ENCODE results near the gene VSIG1. TPM values are rescaled to one million over a fixed set of nuclear protein-coding genes. Genes with fewer than 3 reads are reported as not detected.

Gene VSIG1
- total and polyA plus RNA-seq, 2 of the 4 experiments (the other 2 are of a cell fraction) = not detected

- Histone ChIP-seq H3K27me3 (ENCODE audit: control insufficient read depth, insufficient read depth, low read length) (no peaks in the 10 kb centered on the region; the same call in 1 of the 2 replicates), H4K20me1 (ENCODE audit: insufficient read depth, low read length) (no peaks in the 10 kb centered on the region), H3K9me3 (ENCODE audit: control insufficient read depth, insufficient read depth, low read length) (no peaks in the 10 kb centered on the region), H3K23ac (ENCODE audit: low read depth, low read length) (no peak overlapping the region), H4K91ac (ENCODE audit: insufficient read depth, low read depth, low read length) (no peak overlapping the region), H3K4me2 (ENCODE audit: low read depth, low read length) (peak overlapping the region; percentile 78), H2AK9ac (replicated peaks; ENCODE audit: low read depth, low read length, poor library complexity) (no peak overlapping the region), H3K27ac (ENCODE audit: insufficient read depth, low read length) (peak overlapping the region; percentile 11; the same call in 1 of the 2 replicates), H2BK15ac (ENCODE audit: low read depth, low read length) (no peak overlapping the region), H3K56ac (ENCODE audit: extremely low read depth, insufficient read depth, low read length) (no peak overlapping the region), H2BK120ac (ENCODE audit: low read depth, low read length) (peak overlapping the region; percentile 33; the same call in 1 of the 2 replicates), H3K9ac (ENCODE audit: low read depth, low read length) (peak overlapping the region; percentile 60), H4K5ac (ENCODE audit: low read depth, low read length) (no peak overlapping the region), H3K4me1 (ENCODE audit: control insufficient read depth, insufficient read depth, low read length) (no peaks in the 10 kb centered on the region), H3K14ac (replicated peaks; ENCODE audit: low read depth, low read length) (no peak overlapping the region), H3K36me3 (ENCODE audit: control insufficient read depth, insufficient read depth, low read length) (peaks cover 3% of the 10 kb centered on the region), H3K79me1 (ENCODE audit: low read depth in 1 of 2, low read length in 2 of 2) (peaks cover 0 to 10% of the 10 kb centered on the region in 2 experiments; a peak in 3 of 4 replicates), H3K4ac (ENCODE audit: low read depth, low read length) (no peak overlapping the region), H2BK20ac (ENCODE audit: low read depth, low read length) (no peak overlapping the region), H2BK5ac (ENCODE audit: low read depth, low read length, poor library complexity, severe bottlenecking) (no peak overlapping the region), H3K18ac (ENCODE audit: low read depth, low read length) (no peak overlapping the region), H4K8ac (ENCODE audit: low read depth in 2 of 2, low read length in 2 of 2) (peak overlapping the region in 1 of 2 experiments; percentile 17; a peak in 1 of 4 replicates), H2AK5ac (ENCODE audit: low read depth, low read length) (no peak overlapping the region), H2AFZ (replicated peaks; ENCODE audit: low read length, poor library complexity) (peak overlapping the region; percentile 91), H3K4me3 (ENCODE audit: insufficient read depth, low read depth, low read length) (peak overlapping the region; percentile 73), H3K9me1 (ENCODE audit: insufficient read depth, low read length) (no peaks in the 10 kb centered on the region)
- dilution Hi-C loops (cut with HindIII; ENCODE audit: low sequenced_read_pairs, unreplicated experiment) = no loop called here
- no TSS peak for BruUV-seq (replicated peaks)
- in situ Hi-C loops (cut with MboI; ENCODE audit: low sequenced_read_pairs) = no loop called here
- ChIA-PET POLR2A (ENCODE audit: unreplicated experiment) (no interaction called here), CTCF (no interaction called here)
- TF ChIP-seq CEBPB (IDR thresholded peaks at IDR 0.05; ENCODE audit: low read depth, low read length) (no peak), MXI1 (IDR thresholded peaks at IDR 0.05; ENCODE audit: borderline replicate concordance, low read depth, low read length) (no peak), NFE2L2 (IDR thresholded peaks at IDR 0.05; ENCODE audit: low read depth, low read length) (no peak), MAZ (IDR thresholded peaks at IDR 0.05; ENCODE audit: borderline replicate concordance, low read depth, low read length) (no peak), BHLHE40 (IDR thresholded peaks at IDR 0.05; ENCODE audit: low read depth, low read length) (no peak), SMC3 (IDR thresholded peaks at IDR 0.05; ENCODE audit: low read depth, low read length) (no peak), CHD1 (IDR thresholded peaks at IDR 0.05; ENCODE audit: low read depth, low read length) (no peak), MAFK (IDR thresholded peaks at IDR 0.05; ENCODE audit: low read depth, low read length) (no peak), POLR2A (IDR thresholded peaks at IDR 0.05; ENCODE audit: low read depth, low read length) (no peak), RCOR1 (IDR thresholded peaks at IDR 0.05; ENCODE audit: insufficient replicate concordance, low read length) (no peak), FOS (IDR thresholded peaks at IDR 0.05; ENCODE audit: low read depth, low read length) (no peak), RFX5 (IDR thresholded peaks at IDR 0.05; ENCODE audit: low read depth, low read length) (no peak), RAD21 (IDR thresholded peaks at IDR 0.05; ENCODE audit: low read length) (no peak)
- TF ChIP-seq, protein P1, sequence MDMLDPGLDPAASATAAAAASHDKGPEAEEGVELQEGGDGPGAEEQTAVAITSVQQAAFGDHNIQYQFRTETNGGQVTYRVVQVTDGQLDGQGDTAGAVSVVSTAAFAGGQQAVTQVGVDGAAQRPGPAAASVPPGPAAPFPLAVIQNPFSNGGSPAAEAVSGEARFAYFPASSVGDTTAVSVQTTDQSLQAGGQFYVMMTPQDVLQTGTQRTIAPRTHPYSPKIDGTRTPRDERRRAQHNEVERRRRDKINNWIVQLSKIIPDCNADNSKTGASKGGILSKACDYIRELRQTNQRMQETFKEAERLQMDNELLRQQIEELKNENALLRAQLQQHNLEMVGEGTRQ (IDR thresholded peaks at IDR 0.05; ENCODE audit: low read depth, low read length) = no peak
- TF ChIP-seq, protein P2, sequence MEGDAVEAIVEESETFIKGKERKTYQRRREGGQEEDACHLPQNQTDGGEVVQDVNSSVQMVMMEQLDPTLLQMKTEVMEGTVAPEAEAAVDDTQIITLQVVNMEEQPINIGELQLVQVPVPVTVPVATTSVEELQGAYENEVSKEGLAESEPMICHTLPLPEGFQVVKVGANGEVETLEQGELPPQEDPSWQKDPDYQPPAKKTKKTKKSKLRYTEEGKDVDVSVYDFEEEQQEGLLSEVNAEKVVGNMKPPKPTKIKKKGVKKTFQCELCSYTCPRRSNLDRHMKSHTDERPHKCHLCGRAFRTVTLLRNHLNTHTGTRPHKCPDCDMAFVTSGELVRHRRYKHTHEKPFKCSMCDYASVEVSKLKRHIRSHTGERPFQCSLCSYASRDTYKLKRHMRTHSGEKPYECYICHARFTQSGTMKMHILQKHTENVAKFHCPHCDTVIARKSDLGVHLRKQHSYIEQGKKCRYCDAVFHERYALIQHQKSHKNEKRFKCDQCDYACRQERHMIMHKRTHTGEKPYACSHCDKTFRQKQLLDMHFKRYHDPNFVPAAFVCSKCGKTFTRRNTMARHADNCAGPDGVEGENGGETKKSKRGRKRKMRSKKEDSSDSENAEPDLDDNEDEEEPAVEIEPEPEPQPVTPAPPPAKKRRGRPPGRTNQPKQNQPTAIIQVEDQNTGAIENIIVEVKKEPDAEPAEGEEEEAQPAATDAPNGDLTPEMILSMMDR (conservative IDR thresholded peaks at IDR 0.05; ENCODE audit: low read depth, low read length) = no peak
- TF ChIP-seq, protein P3, sequence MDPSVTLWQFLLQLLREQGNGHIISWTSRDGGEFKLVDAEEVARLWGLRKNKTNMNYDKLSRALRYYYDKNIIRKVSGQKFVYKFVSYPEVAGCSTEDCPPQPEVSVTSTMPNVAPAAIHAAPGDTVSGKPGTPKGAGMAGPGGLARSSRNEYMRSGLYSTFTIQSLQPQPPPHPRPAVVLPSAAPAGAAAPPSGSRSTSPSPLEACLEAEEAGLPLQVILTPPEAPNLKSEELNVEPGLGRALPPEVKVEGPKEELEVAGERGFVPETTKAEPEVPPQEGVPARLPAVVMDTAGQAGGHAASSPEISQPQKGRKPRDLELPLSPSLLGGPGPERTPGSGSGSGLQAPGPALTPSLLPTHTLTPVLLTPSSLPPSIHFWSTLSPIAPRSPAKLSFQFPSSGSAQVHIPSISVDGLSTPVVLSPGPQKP (IDR thresholded peaks at IDR 0.05; ENCODE audit: borderline replicate concordance, low read depth, low read length) = no peak
- ATAC-seq (ENCODE audit: low read depth) = peak; percentile 16
- DNase-seq = no peak
- WGBS, 2 experiments (ENCODE audit: extremely low coverage in 2 of 2, insufficient read length in 1 of 2) = no CpG with 5 or more reads among the region's 15 CpGs
- intact Hi-C loops (cut with micrococcal nuclease) = no loop called here
Observed at GRCh38 chrX:108091878-108092291, 47.0 kb downstream of the VSIG1 start.

Data from IMR-90 (cell line).